T-helper 2 cell treated with Interferon-gamma antibody and Interleukin-4, amounts not matched to agents 100 ng/mL and 5 ng/mL, for 36 hours (primary cell): ENCODE results near the gene DVL1. TPM values are rescaled to one million over a fixed set of nuclear protein-coding genes. Genes with fewer than 3 reads are reported as not detected.

Source experiments
- intact Hi-C: fragments of 100-400 bp; cut with micrococcal nuclease; formaldehyde crosslinking; loops from one replicate; pipeline ENCODE4 v1.15.1; 2023
- total RNA-seq: library from RNA; stranded (reverse); gene quantifications from 2 replicates; pipeline ENCODE4 v1.2.3, GENCODE V29; 2022

The DVL1 gene
- total RNA-seq, 1 donor from 2014 or later: 31.5 TPM

GRCh38 chr1:1286313-1287261 lies 62.6 kb downstream of the DVL1 start:
- intact Hi-C loops: no loop called here

DNA sequence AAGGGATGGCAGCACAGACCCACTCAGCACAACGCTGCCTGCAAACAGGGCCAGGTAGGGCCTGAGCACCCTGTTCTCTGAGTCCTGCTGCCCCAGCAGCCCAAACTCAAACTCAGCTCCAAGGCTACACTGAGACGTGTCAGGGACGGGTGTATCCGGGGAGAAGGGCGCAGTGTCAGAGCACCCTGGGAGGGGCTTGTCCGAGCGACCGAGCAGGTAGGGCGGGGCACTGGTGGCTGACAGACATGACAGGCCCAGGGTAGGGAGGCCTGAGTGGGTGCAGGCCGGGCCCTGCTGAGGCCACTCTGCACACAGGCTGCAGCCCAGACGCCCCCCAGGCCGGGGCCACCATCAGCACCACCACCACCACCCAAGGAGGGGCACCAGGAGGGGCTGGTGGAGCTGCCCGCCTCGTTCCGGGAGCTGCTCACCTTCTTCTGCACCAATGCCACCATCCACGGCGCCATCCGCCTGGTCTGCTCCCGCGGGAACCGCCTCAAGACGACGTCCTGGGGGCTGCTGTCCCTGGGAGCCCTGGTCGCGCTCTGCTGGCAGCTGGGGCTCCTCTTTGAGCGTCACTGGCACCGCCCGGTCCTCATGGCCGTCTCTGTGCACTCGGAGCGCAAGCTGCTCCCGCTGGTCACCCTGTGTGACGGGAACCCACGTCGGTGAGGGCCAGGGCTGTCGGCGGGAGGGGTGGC lies 63.5 kb downstream of the DVL1 start:
- intact Hi-C loops: no loop called here

Other genes starting within 250 kb of the DVL1 start
- 16.3 and 16.8 TPM in 2 replicates for gene C1orf159, start 233.3 kb downstream of the DVL1 start, total RNA-seq
- 0.30 and 0.89 TPM in 2 replicates for gene TTLL10, start 175.5 kb downstream of the DVL1 start, total RNA-seq
- 26.8 and 29.8 TPM in 2 replicates for gene TNFRSF18, start 142.8 kb downstream of the DVL1 start, total RNA-seq
- 46.0 and 47.8 TPM in 2 replicates for gene TNFRSF4, start 135.3 kb downstream of the DVL1 start, total RNA-seq
- gene SDF4, start 117.4 kb downstream of the DVL1 start, total RNA-seq: 111 and 112 TPM in 2 replicates
- gene B3GALT6, start 117.2 kb downstream of the DVL1 start, total RNA-seq: 27.1 and 27.5 TPM in 2 replicates
- gene C1QTNF12, start 102.7 kb downstream of the DVL1 start, total RNA-seq: 2.9 and 3.2 TPM in 2 replicates
- 76.0 and 80.4 TPM in 2 replicates for gene UBE2J2, start 75.6 kb downstream of the DVL1 start, total RNA-seq
- gene SCNN1D, start 69.0 kb downstream of the DVL1 start, total RNA-seq: 3.6 and 4.6 TPM in 2 replicates
- gene ACAP3, start 41.5 kb downstream of the DVL1 start, total RNA-seq: 66.6 and 67.7 TPM in 2 replicates
- gene PUSL1, start 40.8 kb downstream of the DVL1 start, total RNA-seq: 22.3 and 23.1 TPM in 2 replicates
- 115 and 116 TPM in 2 replicates for gene INTS11, start 24.8 kb downstream of the DVL1 start, total RNA-seq
- gene CPTP, start 24.6 kb downstream of the DVL1 start, total RNA-seq: 20.0 and 20.7 TPM in 2 replicates
- gene TAS1R3, start 18.1 kb downstream of the DVL1 start, total RNA-seq: 1.0 and 1.2 TPM in 2 replicates
- gene MXRA8, start 9.1 kb upstream of the DVL1 start, total RNA-seq: 0.11 TPM in 2 replicates
- 110 and 112 TPM in 2 replicates for gene AURKAIP1, start 25.8 kb upstream of the DVL1 start, total RNA-seq
- gene CCNL2, start 49.9 kb upstream of the DVL1 start, total RNA-seq: 111 TPM in 2 replicates
- 123 and 133 TPM in 2 replicates for gene MRPL20, start 57.9 kb upstream of the DVL1 start, total RNA-seq
- gene ANKRD65, start 71.9 kb upstream of the DVL1 start, total RNA-seq: not detected in 2 replicates
- 0.27 and 0.68 TPM in 2 replicates for gene VWA1, start 86.3 kb upstream of the DVL1 start, total RNA-seq
- gene ATAD3C, start 100.3 kb upstream of the DVL1 start, total RNA-seq: 0.16 and 0.93 TPM in 2 replicates
- gene ATAD3B, start 122.3 kb upstream of the DVL1 start, total RNA-seq: 49.2 and 51.4 TPM in 2 replicates
- gene ATAD3A, start 162.7 kb upstream of the DVL1 start, total RNA-seq: 51.9 and 52.4 TPM in 2 replicates
- gene TMEM240, start 191.2 kb upstream of the DVL1 start, total RNA-seq: 1.0 and 1.1 TPM in 2 replicates
- gene SSU72, start 225.4 kb upstream of the DVL1 start, total RNA-seq: 137 TPM in 2 replicates